IPS-15b (cell line): ENCODE data around the gene KDM2B.

Experiments used
- H3K27me3 ChIP-seq: one replicate; pipeline ENCODE4 v1.6.1; 2013; ENCODE audit warnings: low read length; ENCODE audit not compliant: control insufficient read depth, insufficient read depth
- H3K36me3 ChIP-seq: one replicate; pipeline ENCODE4 v1.6.1; 2013; ENCODE audit warnings: low read length; ENCODE audit not compliant: control insufficient read depth, insufficient read depth
- H3K4me1 ChIP-seq: one replicate; pipeline ENCODE4 v1.6.1; 2013; ENCODE audit warnings: mild to moderate bottlenecking, low read length; ENCODE audit not compliant: control insufficient read depth, insufficient read depth
- H3K4me3 ChIP-seq: one replicate; pipeline ENCODE4 v1.5.1; 2013; ENCODE audit warnings: low read depth, low read length
- H3K9ac ChIP-seq: one replicate; pipeline ENCODE4 v1.6.1; 2013; ENCODE audit warnings: low read depth, mild to moderate bottlenecking, low read length
- H3K9me3 ChIP-seq: one replicate; pipeline ENCODE4 v1.6.1; 2013; ENCODE audit warnings: mild to moderate bottlenecking, low read length; ENCODE audit not compliant: control insufficient read depth, insufficient read depth

KDM2B gene

GRCh38 chr12:121549075-121549474, 31.7 kb downstream of the KDM2B start:
- peaks cover 37% of the 10 kb centered on the region for H3K36me3 ChIP-seq

GRCh38 chr12:121545480-121545879, 35.3 kb downstream of the KDM2B start:
- peaks cover 32% of the 10 kb centered on the region for H3K36me3 ChIP-seq
- H3K4me1 ChIP-seq = no peaks in the 10 kb centered on the region
- no peaks in the 10 kb centered on the region for H3K27me3 ChIP-seq
- no peak overlapping the region for H3K9ac ChIP-seq
- no peaks in the 10 kb centered on the region for H3K9me3 ChIP-seq
- no peak overlapping the region for H3K4me3 ChIP-seq

More at GRCh38 chr12:121549075-121549474, 31.7 kb downstream of the KDM2B start:
- Histone ChIP-seq H3K9me3 (no peaks in the 10 kb centered on the region), H3K27me3 (no peaks in the 10 kb centered on the region), H3K4me3 (no peak overlapping the region), H3K4me1 (no peaks in the 10 kb centered on the region), H3K9ac (no peak overlapping the region)

GRCh38 chr12:121543786-121544185, 37.0 kb downstream of the KDM2B start:
- no peak overlapping the region for H3K9ac ChIP-seq
- peaks cover 22% of the 10 kb centered on the region for H3K36me3 ChIP-seq
- no peaks in the 10 kb centered on the region for H3K9me3 ChIP-seq
- H3K4me1 ChIP-seq = no peaks in the 10 kb centered on the region
- no peak overlapping the region for H3K4me3 ChIP-seq
- H3K27me3 ChIP-seq = no peaks in the 10 kb centered on the region

- peaks cover 3% of the 10 kb centered on the region for H3K36me3 ChIP-seq
- no peaks in the 10 kb centered on the region for H3K27me3 ChIP-seq
- no peak overlapping the region for H3K4me3 ChIP-seq
- H3K4me1 ChIP-seq = peaks cover 11% of the 10 kb centered on the region
- H3K9ac ChIP-seq = no peak overlapping the region
- no peaks in the 10 kb centered on the region for H3K9me3 ChIP-seq
These were observed 40.9 kb downstream of the KDM2B start for GRCh38 chr12:121539908-121540307.

GRCh38 chr12:121538699-121539061, 42.1 kb downstream of the KDM2B start:
- Histone ChIP-seq H3K4me3 (peak overlapping the region; percentile 61), H3K9ac (no peak overlapping the region), H3K4me1 (peaks cover 19% of the 10 kb centered on the region), H3K9me3 (no peaks in the 10 kb centered on the region), H3K36me3 (peaks cover 2% of the 10 kb centered on the region), H3K27me3 (no peaks in the 10 kb centered on the region)

- Histone ChIP-seq H3K9ac (peak overlapping the region; percentile 47), H3K36me3 (peaks cover 7% of the 10 kb centered on the region), H3K9me3 (no peaks in the 10 kb centered on the region), H3K4me1 (peaks cover 20% of the 10 kb centered on the region), H3K4me3 (peak overlapping the region; percentile 61), H3K27me3 (no peaks in the 10 kb centered on the region)
These were observed 42.8 kb downstream of the KDM2B start for GRCh38 chr12:121537814-121538698.

GRCh38 chr12:121536899-121537813, 43.7 kb downstream of the KDM2B start:
- no peaks in the 10 kb centered on the region for H3K9me3 ChIP-seq
- H3K27me3 ChIP-seq = no peaks in the 10 kb centered on the region
- H3K36me3 ChIP-seq = peaks cover 13% of the 10 kb centered on the region
- peaks cover 22% of the 10 kb centered on the region for H3K4me1 ChIP-seq
- peak overlapping the region; percentile 49 for H3K4me3 ChIP-seq
- no peak overlapping the region for H3K9ac ChIP-seq

GRCh38 chr12:121536054-121536898, 44.5 kb downstream of the KDM2B start:
- H3K4me3 ChIP-seq = peak overlapping the region; percentile 49
- peaks cover 22% of the 10 kb centered on the region for H3K4me1 ChIP-seq
- no peak overlapping the region for H3K9ac ChIP-seq
- no peaks in the 10 kb centered on the region for H3K27me3 ChIP-seq
- H3K9me3 ChIP-seq = no peaks in the 10 kb centered on the region
- H3K36me3 ChIP-seq = peaks cover 17% of the 10 kb centered on the region

GRCh38 chr12:121535150-121536053, 45.4 kb downstream of the KDM2B start:
- Histone ChIP-seq H3K4me3 (peak overlapping the region; percentile 49), H3K36me3 (peaks cover 17% of the 10 kb centered on the region), H3K9me3 (no peaks in the 10 kb centered on the region), H3K27me3 (no peaks in the 10 kb centered on the region), H3K4me1 (peaks cover 25% of the 10 kb centered on the region), H3K9ac (no peak overlapping the region)

GRCh38 chr12:121534495-121535148, 46.2 kb downstream of the KDM2B start:
- Histone ChIP-seq H3K9me3 (no peaks in the 10 kb centered on the region), H3K9ac (no peak overlapping the region), H3K36me3 (peaks cover 17% of the 10 kb centered on the region), H3K4me1 (peaks cover 25% of the 10 kb centered on the region), H3K27me3 (no peaks in the 10 kb centered on the region), H3K4me3 (no peak overlapping the region)
